HEK293T (cell line): ENCODE results near the gene KSR2.

Experiments used
- ARNT ChIP-seq: fragments of 450-650 bp; IDR thresholded peaks from 2 replicates; pipeline ENCODE4 v1.6.1; 2017; ENCODE audit warnings: mild to moderate bottlenecking
- BHLHE40 ChIP-seq: fragments of 450-650 bp; IDR thresholded peaks from 2 replicates; pipeline ENCODE4 v1.6.1; 2016; ENCODE audit warnings: mild to moderate bottlenecking, moderate library complexity, borderline replicate concordance

DNA sequence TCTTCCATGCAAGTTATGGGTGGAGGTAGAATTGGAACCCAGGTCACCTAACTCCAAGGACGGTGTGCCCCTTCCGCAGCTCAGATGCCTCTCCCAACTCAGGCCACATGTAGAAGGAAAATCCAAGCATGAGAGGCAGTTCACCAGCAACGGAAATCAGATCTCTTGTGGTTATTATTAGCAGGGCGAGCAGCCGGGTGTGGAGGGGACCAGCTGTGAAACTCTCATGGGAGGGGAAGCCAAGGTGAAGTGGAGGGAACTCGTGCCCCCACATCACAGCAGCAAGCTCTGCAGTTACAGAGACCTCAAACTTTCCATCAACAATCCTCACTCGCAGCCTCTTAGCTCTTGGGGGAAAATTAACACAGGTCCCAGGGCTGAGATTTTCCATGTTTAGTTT, 79.7 kb downstream of the KSR2 start:
- no peak for TF ChIP-seq BHLHE40
- no peak for TF ChIP-seq ARNT
